KMS-11 (cell line): ENCODE results near the gene CPVL.

Experiments used
- H2AFZ ChIP-seq: fragments of 200-600 bp; sonication (generic); 2 replicates; pipeline ENCODE4 v1.6.1; 2016; ENCODE audit warnings: antibody characterized with exemption, mixed run types, low read depth
- H3K27ac ChIP-seq: fragments of 200-600 bp; sonication (generic); 2 replicates; pipeline ENCODE4 v1.6.1; 2016; ENCODE audit warnings: mild to moderate bottlenecking, mixed run types
- H3K27me3 ChIP-seq: fragments of 200-600 bp; sonication (generic); 2 replicates; pipeline ENCODE4 v1.6.1; 2017; ENCODE audit warnings: mild to moderate bottlenecking, low read depth, mixed run types, moderate library complexity; ENCODE audit not compliant: insufficient read depth
- H3K36me3 ChIP-seq: fragments of 200-600 bp; sonication (generic); 2 replicates; pipeline ENCODE4 v1.6.1; 2017; ENCODE audit warnings: mild to moderate bottlenecking, mixed run types; ENCODE audit not compliant: insufficient read depth
- H3K4me1 ChIP-seq: fragments of 200-600 bp; sonication (generic); 2 replicates; pipeline ENCODE4 v1.6.1; 2016; ENCODE audit warnings: mild to moderate bottlenecking, low read depth, mixed run types; ENCODE audit not compliant: poor library complexity, severe bottlenecking
- H3K4me2 ChIP-seq: fragments of 200-600 bp; sonication (generic); 2 replicates; pipeline ENCODE4 v1.7.0; 2016; ENCODE audit warnings: mild to moderate bottlenecking, mixed run types
- H3K4me3 ChIP-seq: fragments of 200-600 bp; sonication (generic); IDR thresholded peaks from 2 replicates; pipeline ENCODE4 v1.6.1; 2017; ENCODE audit warnings: low read depth, low read length, mixed read lengths; ENCODE audit not compliant: insufficient read depth
- H3K79me2 ChIP-seq: fragments of 200-600 bp; sonication (generic); 2 replicates; pipeline ENCODE4 v1.6.1; 2016; ENCODE audit warnings: low read depth, mixed run types; ENCODE audit not compliant: insufficient read depth
- H3K9ac ChIP-seq: fragments of 200-600 bp; sonication (generic); 2 replicates; pipeline ENCODE4 v1.6.1; 2016; ENCODE audit warnings: mild to moderate bottlenecking, mixed run types
- H4K20me1 ChIP-seq: fragments of 200-600 bp; sonication (generic); 2 replicates; pipeline ENCODE4 v1.6.1; 2016; ENCODE audit warnings: mild to moderate bottlenecking, mixed run types; ENCODE audit not compliant: insufficient read depth
- CTCF ChIP-seq: fragments of 200-600 bp; sonication (generic); conservative IDR thresholded peaks from 2 replicates; pipeline ENCODE4 v1.6.1; 2017; ENCODE audit warnings: low read depth, mild to moderate bottlenecking, antibody characterized with exemption, low read length, moderate library complexity, mixed read lengths

Gene CPVL

GRCh38 chr7:29138588-29138987 lies 7.7 kb downstream of the CPVL start:
- Histone ChIP-seq H3K4me3 (no peak overlapping the region), H3K36me3 (no peaks in the 10 kb centered on the region), H3K27ac (no peak overlapping the region), H2AFZ (no peak overlapping the region), H3K4me2 (no peak overlapping the region), H3K27me3 (no peaks in the 10 kb centered on the region), H3K9ac (no peak overlapping the region), H3K79me2 (no peaks in the 10 kb centered on the region), H3K4me1 (no peaks in the 10 kb centered on the region), H4K20me1 (no peaks in the 10 kb centered on the region)
- TF ChIP-seq CTCF, result no peak

GRCh38 chr7:29135846-29136245 lies 10.5 kb downstream of the CPVL start:
- Histone ChIP-seq H3K4me1 (no peaks in the 10 kb centered on the region), H4K20me1 (no peaks in the 10 kb centered on the region), H3K4me3 (no peak overlapping the region), H3K9ac (no peak overlapping the region), H3K36me3 (no peaks in the 10 kb centered on the region), H3K79me2 (no peaks in the 10 kb centered on the region), H3K4me2 (no peak overlapping the region), H2AFZ (no peak overlapping the region), H3K27ac (no peak overlapping the region), H3K27me3 (no peaks in the 10 kb centered on the region)
- TF ChIP-seq CTCF, result no peak

- H2AFZ ChIP-seq, result no peak overlapping the region
- no peaks in the 10 kb centered on the region for H3K36me3 ChIP-seq
- no peaks in the 10 kb centered on the region for H3K79me2 ChIP-seq
- H3K4me2 ChIP-seq, result no peak overlapping the region
- H3K4me3 ChIP-seq, result no peak overlapping the region
- no peak overlapping the region for H3K27ac ChIP-seq
- TF ChIP-seq CTCF, result no peak
- H3K27me3 ChIP-seq, result no peaks in the 10 kb centered on the region
- no peak overlapping the region for H3K9ac ChIP-seq
- no peaks in the 10 kb centered on the region for H3K4me1 ChIP-seq
- H4K20me1 ChIP-seq, result no peaks in the 10 kb centered on the region
Observed at GRCh38 chr7:29132980-29133379, 13.4 kb downstream of the CPVL start.

- H3K79me2 ChIP-seq, result no peaks in the 10 kb centered on the region
- H3K4me3 ChIP-seq, result no peak overlapping the region
- H4K20me1 ChIP-seq, result no peaks in the 10 kb centered on the region
- no peaks in the 10 kb centered on the region for H3K27me3 ChIP-seq
- H3K27ac ChIP-seq, result no peak overlapping the region
- H3K36me3 ChIP-seq, result no peaks in the 10 kb centered on the region
- H3K4me1 ChIP-seq, result no peaks in the 10 kb centered on the region
- no peak overlapping the region for H3K9ac ChIP-seq
- no peak overlapping the region for H2AFZ ChIP-seq
- no peak overlapping the region for H3K4me2 ChIP-seq
- no peak for TF ChIP-seq CTCF
Observed at GRCh38 chr7:29131678-29132077, 14.7 kb downstream of the CPVL start.

GRCh38 chr7:29130096-29130495 lies 16.2 kb downstream of the CPVL start:
- Histone ChIP-seq H3K27me3 (no peaks in the 10 kb centered on the region), H3K9ac (no peak overlapping the region), H3K4me2 (no peak overlapping the region), H3K4me1 (no peaks in the 10 kb centered on the region), H3K27ac (no peak overlapping the region), H4K20me1 (no peaks in the 10 kb centered on the region), H3K36me3 (no peaks in the 10 kb centered on the region), H2AFZ (no peak overlapping the region), H3K4me3 (no peak overlapping the region), H3K79me2 (no peaks in the 10 kb centered on the region)
- no peak for TF ChIP-seq CTCF
